Subcutaneous adipose tissue (tissue), 4 donors: ENCODE results near the gene STAT6. TPM values are rescaled to one million over a fixed set of nuclear protein-coding genes. Genes with fewer than 3 reads are reported as not detected.

Source experiments
- CTCF ChIP-seq: fragments of 450-650 bp; IDR thresholded peaks from one replicate; pipeline ENCODE4 v1.5.1; 2016; ENCODE audit warnings: low read depth, mild to moderate bottlenecking, control low read depth, antibody characterized with exemption, moderate library complexity
- total RNA-seq, 4 donors: library from RNA; depleted of rRNA; stranded (reverse); fragments of >200 nt; gene quantifications; one replicate each; pipeline ENCODE4 v1.1.0, GENCODE V29; 2016

Gene STAT6
- total RNA-seq, 4 donors from 2014 or later = 87.2 to 154 (median 131) TPM

DNA sequence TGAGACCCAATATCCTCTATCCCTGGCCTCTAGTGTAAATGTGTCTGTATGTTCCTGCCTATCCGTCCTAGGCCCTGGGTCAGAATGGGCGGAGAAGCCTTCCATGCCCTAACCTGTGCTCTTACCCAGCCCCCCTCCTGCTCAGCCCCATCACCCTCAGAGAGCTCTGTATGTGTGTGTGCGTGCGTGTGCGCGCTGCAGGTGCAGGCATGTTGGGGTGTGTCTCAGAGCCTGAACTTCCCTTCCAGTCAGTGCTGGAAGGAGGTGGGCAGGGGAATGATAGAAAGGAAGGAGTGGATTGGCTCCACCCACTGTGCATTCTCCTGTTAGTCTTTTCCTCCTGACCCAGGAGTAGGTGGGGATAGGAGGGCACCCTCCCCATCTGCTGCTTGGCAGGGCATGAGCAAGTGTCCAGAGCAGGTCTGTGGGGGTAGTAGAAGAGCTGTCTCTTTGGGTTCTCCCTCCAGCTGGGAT lies 15.0 kb downstream of the STAT6 start:
- TF ChIP-seq CTCF = no peak

DNA sequence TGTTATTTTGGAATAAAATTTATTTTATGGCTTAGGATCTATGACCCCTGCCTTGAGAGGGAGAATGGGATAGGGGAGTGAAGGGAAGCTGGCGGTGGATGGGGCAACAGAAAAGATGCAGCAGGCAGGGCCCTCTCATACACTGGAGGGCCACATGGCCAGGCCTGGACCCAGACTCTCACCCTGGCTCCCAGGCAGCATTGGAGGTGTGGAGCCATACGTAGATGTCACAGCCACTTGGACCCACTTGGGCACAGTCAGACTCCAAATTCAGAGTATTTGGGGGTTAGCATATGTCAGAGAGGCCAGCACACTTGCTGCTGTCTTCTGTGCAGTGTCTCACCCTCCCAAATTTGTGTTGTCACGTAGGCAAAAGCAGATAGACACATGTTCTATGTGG lies 15.7 kb downstream of the STAT6 start:
- TF ChIP-seq CTCF = no peak

GRCh38 chr12:57094208-57095160 lies 16.7 kb downstream of the STAT6 start:
- TF ChIP-seq CTCF = no peak

GRCh38 chr12:57093415-57094207 lies 17.6 kb downstream of the STAT6 start:
- TF ChIP-seq CTCF = no peak

GRCh38 chr12:57092876-57093414 lies 18.2 kb downstream of the STAT6 start:
- TF ChIP-seq CTCF = no peak

- no peak for TF ChIP-seq CTCF
Observed at GRCh38 chr12:57092529-57092862, 18.7 kb downstream of the STAT6 start.
